ENCODE data around the gene NPNT. TPM values are rescaled to one million over a fixed set of nuclear protein-coding genes. Genes with fewer than 3 reads are reported as not detected.

Gene NPNT
- total RNA-seq, 1 donor from 2014 or later: 53.9 TPM

DNA sequence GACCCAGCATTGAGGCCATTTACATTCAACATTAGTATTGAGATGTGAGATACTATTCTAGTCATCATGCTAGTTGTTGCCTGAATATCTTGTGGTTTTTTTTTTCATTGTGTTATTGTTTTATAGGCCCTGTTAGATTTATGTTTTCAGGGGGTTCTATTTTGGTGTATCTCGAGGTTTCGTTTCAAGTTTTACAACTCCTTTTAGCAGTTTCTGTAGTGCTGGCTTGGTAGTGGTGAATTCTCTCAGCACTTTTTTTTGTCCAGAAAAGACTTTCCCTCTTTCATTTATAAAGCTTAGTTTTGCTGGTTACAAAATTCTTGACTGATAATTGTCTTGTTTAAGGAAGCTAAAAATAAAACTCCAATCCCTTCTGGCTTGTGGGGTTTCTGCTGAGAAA is 115.5 kb downstream of the NPNT start:
- H3K27ac Mint-ChIP-seq: no peak overlapping the region

DNA sequence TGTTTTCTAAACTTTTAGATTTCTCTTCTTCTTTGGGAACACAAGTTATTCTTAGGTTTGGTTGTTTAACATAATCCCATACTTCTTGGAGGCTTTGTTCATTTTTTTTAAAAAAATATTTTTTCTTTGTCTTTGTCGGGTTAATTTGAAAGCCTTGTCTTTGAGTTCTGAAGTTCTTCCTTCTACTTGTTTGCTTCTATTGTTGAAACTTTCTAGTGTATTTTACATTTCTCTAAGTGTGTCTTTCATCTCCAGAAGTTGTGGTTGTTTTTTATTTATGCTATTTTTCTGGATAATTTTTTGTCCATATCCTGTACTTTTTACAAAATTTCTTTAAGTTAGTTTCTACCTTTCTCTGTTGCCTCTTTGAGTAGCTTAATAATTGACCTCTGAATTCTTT is 116.1 kb downstream of the NPNT start:
- no peak overlapping the region for H3K27ac Mint-ChIP-seq
- H3K27me3 Mint-ChIP-seq (ENCODE audit: low read depth): no peaks in the 10 kb centered on the region
- peaks cover 57% of the 10 kb centered on the region for H3K9me3 Mint-ChIP-seq
- no peak overlapping the region for H3K4me3 Mint-ChIP-seq
- peaks cover 9% of the 10 kb centered on the region for H3K36me3 Mint-ChIP-seq
- H3K4me1 Mint-ChIP-seq: no peaks in the 10 kb centered on the region
- DNase-seq (ENCODE audit: low spot score in 2 of 2, unreplicated experiment in 2 of 2): no peak
- TF ChIP-seq, protein P1, sequence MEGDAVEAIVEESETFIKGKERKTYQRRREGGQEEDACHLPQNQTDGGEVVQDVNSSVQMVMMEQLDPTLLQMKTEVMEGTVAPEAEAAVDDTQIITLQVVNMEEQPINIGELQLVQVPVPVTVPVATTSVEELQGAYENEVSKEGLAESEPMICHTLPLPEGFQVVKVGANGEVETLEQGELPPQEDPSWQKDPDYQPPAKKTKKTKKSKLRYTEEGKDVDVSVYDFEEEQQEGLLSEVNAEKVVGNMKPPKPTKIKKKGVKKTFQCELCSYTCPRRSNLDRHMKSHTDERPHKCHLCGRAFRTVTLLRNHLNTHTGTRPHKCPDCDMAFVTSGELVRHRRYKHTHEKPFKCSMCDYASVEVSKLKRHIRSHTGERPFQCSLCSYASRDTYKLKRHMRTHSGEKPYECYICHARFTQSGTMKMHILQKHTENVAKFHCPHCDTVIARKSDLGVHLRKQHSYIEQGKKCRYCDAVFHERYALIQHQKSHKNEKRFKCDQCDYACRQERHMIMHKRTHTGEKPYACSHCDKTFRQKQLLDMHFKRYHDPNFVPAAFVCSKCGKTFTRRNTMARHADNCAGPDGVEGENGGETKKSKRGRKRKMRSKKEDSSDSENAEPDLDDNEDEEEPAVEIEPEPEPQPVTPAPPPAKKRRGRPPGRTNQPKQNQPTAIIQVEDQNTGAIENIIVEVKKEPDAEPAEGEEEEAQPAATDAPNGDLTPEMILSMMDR (IDR thresholded peaks at IDR 0.05; ENCODE audit: unreplicated experiment): no peak

More for the DNA sequence above, 115.5 kb downstream of the NPNT start:
- TF ChIP-seq, protein P1 (IDR thresholded peaks at IDR 0.05; ENCODE audit: unreplicated experiment): no peak
- H3K4me1 Mint-ChIP-seq: no peaks in the 10 kb centered on the region
- peaks cover 9% of the 10 kb centered on the region for H3K36me3 Mint-ChIP-seq
- H3K4me3 Mint-ChIP-seq: no peak overlapping the region
- peaks cover 57% of the 10 kb centered on the region for H3K9me3 Mint-ChIP-seq
- no peaks in the 10 kb centered on the region for H3K27me3 Mint-ChIP-seq (ENCODE audit: low read depth)
- no peak for DNase-seq (ENCODE audit: low spot score in 2 of 2, unreplicated experiment in 2 of 2)

GRCh38 chr4:106017975-106018374 is 122.7 kb downstream of the NPNT start:
- TF ChIP-seq, protein P1 (IDR thresholded peaks at IDR 0.05; ENCODE audit: unreplicated experiment): no peak
- Mint-ChIP-seq H3K27ac (no peak overlapping the region), H3K4me3 (no peak overlapping the region), H3K9me3 (peaks cover 20% of the 10 kb centered on the region), H3K36me3 (peaks cover 4% of the 10 kb centered on the region), H3K4me1 (peaks cover 5% of the 10 kb centered on the region), H3K27me3 (ENCODE audit: low read depth) (no peaks in the 10 kb centered on the region)
- no peak for DNase-seq (ENCODE audit: low spot score in 2 of 2, unreplicated experiment in 2 of 2)

- DNase-seq (ENCODE audit: low spot score in 2 of 2, unreplicated experiment in 2 of 2): no peak
- H3K4me1 Mint-ChIP-seq: peaks cover 5% of the 10 kb centered on the region
- H3K4me3 Mint-ChIP-seq: no peak overlapping the region
These were observed 124.5 kb downstream of the NPNT start for GRCh38 chr4:106019771-106020170.

More at GRCh38 chr4:106019771-106020170, 124.5 kb downstream of the NPNT start:
- H3K9me3 Mint-ChIP-seq: peaks cover 7% of the 10 kb centered on the region
- H3K27me3 Mint-ChIP-seq (ENCODE audit: low read depth): no peaks in the 10 kb centered on the region
- H3K36me3 Mint-ChIP-seq: no peaks in the 10 kb centered on the region
- H3K27ac Mint-ChIP-seq: no peak overlapping the region
- TF ChIP-seq, protein P1 (IDR thresholded peaks at IDR 0.05; ENCODE audit: unreplicated experiment): no peak

Other genes with a start within 250 kb of the NPNT start
- gene INTS12, start 186.8 kb upstream of the NPNT start, total RNA-seq: 19.1 to 23.6 TPM (median 22.1 TPM) in 3 replicates
- gene GSTCD, start 186.7 kb upstream of the NPNT start, total RNA-seq: 20.1 to 20.5 TPM (median 20.3 TPM) in 3 replicates